Lung (tissue), 12 donors: Measurements from ENCODE around the gene GDI1. TPM values are rescaled to one million over a fixed set of nuclear protein-coding genes. Genes with fewer than 3 reads are reported as not detected.
A peak's percentile ranks its signal among the peaks of the same experiment; 100 is the strongest.

ENCODE experiments used
- ATAC-seq: fragments of 200-7000 bp; cut with Tn5 transposase; one replicate; pipeline ENCODE4 v1.9.1; 2020; ENCODE audit warnings: moderate number of reproducible peaks; ENCODE audit not compliant: insufficient read depth, low FRiP score
- DNase-seq, 3 donors: peaks; one replicate each; pipeline ENCODE4 v3.0.0-alpha.2; 2013 to 2017
- H3K27ac ChIP-seq, 2 donors: one replicate each; pipeline ENCODE4 v1.5.1; 2013; ENCODE audit warnings: mild to moderate bottlenecking in 2 of 2, moderate library complexity in 2 of 2, control low read depth in 1 of 2, inconsistent platforms in 1 of 2, low read depth in 1 of 2, low read length in 1 of 2
- H3K27me3 ChIP-seq, 3 donors: one replicate each; pipeline ENCODE4 v1.5.1; 2013; ENCODE audit warnings: low read length in 2 of 3; ENCODE audit not compliant: control insufficient read depth in 3 of 3, insufficient read depth in 3 of 3
- H3K36me3 ChIP-seq, 4 donors: one replicate each; pipeline ENCODE4 v1.5.1; 2013; ENCODE audit warnings: low read length in 4 of 4, mild to moderate bottlenecking in 1 of 4, moderate library complexity in 1 of 4; ENCODE audit not compliant: control insufficient read depth in 4 of 4, insufficient read depth in 4 of 4
- H3K4me1 ChIP-seq, 5 donors: one replicate each; pipeline ENCODE4 v1.5.1; 2013; ENCODE audit warnings: low read length in 5 of 5, mild to moderate bottlenecking in 2 of 5, moderate library complexity in 1 of 5; ENCODE audit not compliant: control insufficient read depth in 5 of 5, insufficient read depth in 5 of 5
- H3K4me3 ChIP-seq: one replicate; pipeline ENCODE4 v1.5.1; 2013; ENCODE audit warnings: mild to moderate bottlenecking, control low read depth, moderate library complexity
- H3K9ac ChIP-seq, 2 donors: one replicate each; pipeline ENCODE4 v1.5.1; 2013; ENCODE audit warnings: low read length in 2 of 2, control low read depth in 1 of 2; ENCODE audit not compliant: insufficient read depth in 1 of 2
- H3K9me3 ChIP-seq, 4 donors: one replicate each; pipeline ENCODE4 v1.5.1; 2013; ENCODE audit warnings: low read length in 3 of 4, mild to moderate bottlenecking in 1 of 4, moderate library complexity in 1 of 4; ENCODE audit not compliant: control insufficient read depth in 4 of 4, insufficient read depth in 3 of 4
- WGBS, 2 donors: extraction: QIAGEN DNeasy Blood & Tissue Kit; methylation state at CpG; one replicate each; pipeline ENCODE4 v1.1.7; 2013; 5-methylcytosine and 5-hydroxymethylcytosine counted together
- polyA plus RNA-seq, 2 donors: library from polyadenylated mRNA; stranded (reverse); fragments of 200-250 nt; gene quantifications; one replicate each; pipeline ENCODE4 v1.2.1, GENCODE V29; 2013
- total RNA-seq, 2 donors: library from RNA; depleted of rRNA in 1 of 2; stranded (reverse); fragments of >200 nt in 1 of 2; gene quantifications; one replicate each; pipeline ENCODE4 v1.2.1, GENCODE V29; 2014 to 2021
- TF ChIP-seq, protein P1 (sequence below): IDR thresholded peaks from 2 replicates; pipeline ENCODE4 v1.5.1; 2012; ENCODE audit warnings: mild to moderate bottlenecking; ENCODE audit errors: control extremely low read depth, extremely low read depth
- donor health status: control.
- donor health status: control.
- donor health status: Bipolar disorder and iron deficiency.
- donor health status: healthy.
- donor health status: DM: yes; HTN: yes; CAD: no.

Gene GDI1
- total and polyA plus RNA-seq, 4 donors: 64.0 to 130 (median 116) TPM

DNA sequence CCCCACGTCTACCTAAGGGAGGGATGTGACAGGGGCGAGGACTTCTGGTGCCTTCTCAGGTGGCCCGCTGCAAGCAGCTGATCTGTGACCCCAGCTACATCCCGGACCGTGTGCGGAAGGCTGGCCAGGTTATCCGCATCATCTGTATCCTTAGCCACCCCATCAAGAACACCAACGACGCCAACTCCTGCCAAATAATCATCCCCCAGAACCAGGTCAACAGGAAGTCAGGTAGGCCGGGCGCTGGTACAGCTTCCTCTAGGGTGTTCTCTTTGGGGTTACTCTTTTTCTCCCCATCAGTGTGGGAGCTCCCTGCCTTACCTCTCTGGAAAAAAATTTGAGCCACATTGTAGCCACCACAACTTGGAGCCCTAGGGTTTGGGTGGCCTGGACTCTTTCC lies 4.6 kb downstream of the GDI1 start:
- H3K9me3 ChIP-seq: peaks cover 0 to 2% (median 0%) of the 10 kb centered on the region in 4 donors
- no peak overlapping the region for H3K9ac ChIP-seq
- no peak for ATAC-seq
- H3K4me1 ChIP-seq: peaks cover 0 to 8% (median 0%) of the 10 kb centered on the region in 5 donors
- no peaks in the 10 kb centered on the region for H3K27me3 ChIP-seq
- no peak overlapping the region for H3K4me3 ChIP-seq
- TF ChIP-seq, protein P1, sequence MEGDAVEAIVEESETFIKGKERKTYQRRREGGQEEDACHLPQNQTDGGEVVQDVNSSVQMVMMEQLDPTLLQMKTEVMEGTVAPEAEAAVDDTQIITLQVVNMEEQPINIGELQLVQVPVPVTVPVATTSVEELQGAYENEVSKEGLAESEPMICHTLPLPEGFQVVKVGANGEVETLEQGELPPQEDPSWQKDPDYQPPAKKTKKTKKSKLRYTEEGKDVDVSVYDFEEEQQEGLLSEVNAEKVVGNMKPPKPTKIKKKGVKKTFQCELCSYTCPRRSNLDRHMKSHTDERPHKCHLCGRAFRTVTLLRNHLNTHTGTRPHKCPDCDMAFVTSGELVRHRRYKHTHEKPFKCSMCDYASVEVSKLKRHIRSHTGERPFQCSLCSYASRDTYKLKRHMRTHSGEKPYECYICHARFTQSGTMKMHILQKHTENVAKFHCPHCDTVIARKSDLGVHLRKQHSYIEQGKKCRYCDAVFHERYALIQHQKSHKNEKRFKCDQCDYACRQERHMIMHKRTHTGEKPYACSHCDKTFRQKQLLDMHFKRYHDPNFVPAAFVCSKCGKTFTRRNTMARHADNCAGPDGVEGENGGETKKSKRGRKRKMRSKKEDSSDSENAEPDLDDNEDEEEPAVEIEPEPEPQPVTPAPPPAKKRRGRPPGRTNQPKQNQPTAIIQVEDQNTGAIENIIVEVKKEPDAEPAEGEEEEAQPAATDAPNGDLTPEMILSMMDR: no peak
- 89 to 92% methylated on average over 11 of the region's 11 CpGs for WGBS, 2 donors
- H3K36me3 ChIP-seq: peaks cover 0 to 21% (median 9%) of the 10 kb centered on the region in 4 donors
- no peak overlapping the region for H3K27ac ChIP-seq
- no peak for DNase-seq

DNA sequence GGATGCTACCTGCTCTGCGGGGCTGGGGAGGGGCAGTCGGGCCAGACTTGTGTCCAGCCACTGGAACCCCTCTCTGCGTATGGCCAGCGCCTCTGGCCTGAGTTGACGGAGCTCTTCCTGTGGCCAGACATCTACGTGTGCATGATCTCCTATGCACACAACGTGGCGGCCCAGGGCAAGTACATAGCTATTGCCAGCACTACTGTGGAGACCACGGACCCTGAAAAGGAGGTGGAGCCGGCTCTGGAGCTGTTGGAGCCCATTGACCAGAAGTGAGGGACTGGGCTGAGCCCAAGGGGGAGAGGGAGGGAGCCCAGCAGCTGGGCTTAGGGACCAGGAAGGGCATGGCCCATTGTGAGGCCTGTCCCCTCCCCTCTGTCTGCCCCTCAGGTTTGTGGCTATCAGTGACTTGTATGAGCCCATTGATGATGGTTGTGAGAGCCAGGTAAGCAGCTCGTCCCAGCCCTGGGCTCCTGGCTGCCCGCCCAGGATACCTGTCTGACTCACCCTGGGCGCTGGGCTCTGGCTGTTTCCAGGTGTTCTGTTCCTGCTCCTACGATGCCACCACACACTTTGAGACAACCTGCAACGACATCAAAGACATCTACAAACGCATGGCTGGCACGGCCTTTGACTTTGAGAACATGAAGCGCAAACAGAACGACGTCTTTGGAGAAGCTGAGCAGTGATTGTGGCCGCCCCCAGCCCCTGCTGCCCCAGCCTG lies 5.2 kb downstream of the GDI1 start:
- H3K27ac ChIP-seq: no peak overlapping the region
- ATAC-seq (no peak), DNase-seq (no peak)
- H3K4me1 ChIP-seq: peaks cover 0 to 8% (median 0%) of the 10 kb centered on the region in 5 donors
- H3K9ac ChIP-seq: no peak overlapping the region
- no peak overlapping the region for H3K4me3 ChIP-seq
- TF ChIP-seq, protein P1: no peak
- WGBS, 2 donors: 87 to 92% methylated on average over 21 of the region's 21 CpGs
- H3K36me3 ChIP-seq: peaks cover 0 to 21% (median 9%) of the 10 kb centered on the region in 4 donors
- H3K9me3 ChIP-seq: peaks cover 0 to under 1% (median 0%) of the 10 kb centered on the region in 4 donors
- no peaks in the 10 kb centered on the region for H3K27me3 ChIP-seq

DNA sequence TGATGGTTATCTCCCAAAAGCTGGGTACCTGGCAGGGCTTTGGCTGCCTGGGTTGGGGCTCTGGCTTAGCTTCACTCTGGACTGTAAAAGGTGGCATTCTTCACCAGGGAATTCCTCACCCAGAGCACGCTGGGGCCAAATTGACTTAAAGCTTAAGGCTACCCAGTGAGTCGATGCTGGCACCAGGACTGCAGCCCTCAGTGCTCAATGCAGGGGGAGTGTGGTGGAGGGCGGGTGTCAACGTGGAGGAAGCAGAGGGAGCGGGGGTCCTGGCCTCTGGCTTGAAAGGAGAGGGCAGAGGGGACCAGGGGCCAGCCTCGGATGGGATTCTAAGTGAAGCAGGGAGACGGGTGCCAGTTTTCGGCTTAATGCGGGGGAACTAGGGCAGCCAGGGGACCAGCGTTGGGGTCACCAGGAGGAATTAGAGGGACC lies 6.5 kb downstream of the GDI1 start:
- DNase-seq: no peak
- ATAC-seq: no peak
- Histone ChIP-seq H3K27ac (peak overlapping the region; percentile 64 to 70), H3K4me1 (peaks cover 0 to 8% (median 0%) of the 10 kb centered on the region in 5 donors), H3K36me3 (peaks cover 0 to 14% (median 10%) of the 10 kb centered on the region in 4 donors), H3K9me3 (no peaks in the 10 kb centered on the region), H3K9ac (no peak overlapping the region), H3K4me3 (no peak overlapping the region), H3K27me3 (no peaks in the 10 kb centered on the region)
- WGBS, 2 donors: 17 to 43% methylated on average over 7 to 10 of the region's 10 CpGs
- TF ChIP-seq, protein P1: no peak
